ENCODE data around the gene NARF. TPM values are rescaled to one million over a fixed set of nuclear protein-coding genes. Genes with fewer than 3 reads are reported as not detected.

NARF gene
- total RNA-seq, 3 donors from 2014 or later = 31.9 to 59.5 (median 44.9) TPM

- Histone ChIP-seq H3K9me3 (no peaks in the 10 kb centered on the region), H3K4me1 (peaks cover 0 to 25% of the 10 kb centered on the region in 2 donors), H3K36me3 (no peaks in the 10 kb centered on the region), H3K4me3 (no peak overlapping the region), H3K27ac (peak overlapping the region in 1 of 2 donors; percentile 45), H3K27me3 (no peaks in the 10 kb centered on the region)
- TF ChIP-seq POLR2AphosphoS5 (IDR thresholded peaks at IDR 0.05) = no peak
- no peak for TF ChIP-seq POLR2A (IDR thresholded peaks at IDR 0.05)
- no peak for TF ChIP-seq CTCF (IDR thresholded peaks at IDR 0.05)
- intact Hi-C loops (cut with DNase I; ENCODE audit: low total_unique reads) = no loop called here
- no peak for DNase-seq (ENCODE audit: low spot score in 2 of 2)
Measured at GRCh38 chr17:82525712-82526111, 67.2 kb downstream of the NARF start.

- Histone ChIP-seq H3K4me3 (no peak overlapping the region), H3K27me3 (no peaks in the 10 kb centered on the region), H3K9me3 (no peaks in the 10 kb centered on the region), H3K36me3 (no peaks in the 10 kb centered on the region), H3K27ac (peak overlapping the region; percentile 10 to 77), H3K4me1 (peaks cover 0 to 25% of the 10 kb centered on the region in 2 donors)
- TF ChIP-seq CTCF (IDR thresholded peaks at IDR 0.05) (no peak), POLR2AphosphoS5 (IDR thresholded peaks at IDR 0.05) (no peak), POLR2A (IDR thresholded peaks at IDR 0.05) (no peak)
- intact Hi-C loops (cut with DNase I; ENCODE audit: low total_unique reads) = no loop called here
- no peak for DNase-seq (ENCODE audit: low spot score in 2 of 2)
Measured at GRCh38 chr17:82527898-82528297, 69.4 kb downstream of the NARF start.

- DNase-seq (ENCODE audit: low spot score in 2 of 2) = peak; percentile 60 to 82
- H3K4me1 ChIP-seq = peaks cover 0 to 25% of the 10 kb centered on the region in 2 donors
- H3K9me3 ChIP-seq = no peaks in the 10 kb centered on the region
- intact Hi-C loops (cut with DNase I; ENCODE audit: low total_unique reads) = no loop called here
- peak overlapping the region; percentile 77 to 83 for H3K27ac ChIP-seq
- peak overlapping the region in 1 of 3 donors; percentile 17 for H3K4me3 ChIP-seq
- H3K36me3 ChIP-seq = no peaks in the 10 kb centered on the region
- no peaks in the 10 kb centered on the region for H3K27me3 ChIP-seq
- TF ChIP-seq POLR2AphosphoS5 (IDR thresholded peaks at IDR 0.05) (no peak), CTCF (IDR thresholded peaks at IDR 0.05) (peak in 2 of 3 donors; percentile 55 to 70), POLR2A (IDR thresholded peaks at IDR 0.05) (no peak)
Measured at GRCh38 chr17:82528484-82529265, 70.1 kb downstream of the NARF start.

GRCh38 chr17:82529914-82530300, 71.4 kb downstream of the NARF start:
- no peaks in the 10 kb centered on the region for H3K9me3 ChIP-seq
- intact Hi-C loops (cut with DNase I; ENCODE audit: low total_unique reads) = loop anchor here (5.0 kb wide), 1 partner anchor 1213 kb away; no protein-coding TSS in a partner anchor
- H3K4me3 ChIP-seq = no peak overlapping the region
- H3K27ac ChIP-seq = peak overlapping the region; percentile 59 to 77
- no peaks in the 10 kb centered on the region for H3K36me3 ChIP-seq
- no peaks in the 10 kb centered on the region for H3K27me3 ChIP-seq
- TF ChIP-seq POLR2A (IDR thresholded peaks at IDR 0.05) = no peak
- TF ChIP-seq POLR2AphosphoS5 (IDR thresholded peaks at IDR 0.05) = no peak
- DNase-seq (ENCODE audit: low spot score in 2 of 2) = no peak
- H3K4me1 ChIP-seq = peaks cover 0 to 25% of the 10 kb centered on the region in 2 donors

- Histone ChIP-seq H3K9me3 (no peaks in the 10 kb centered on the region), H3K27ac (peak overlapping the region in 1 of 2 donors; percentile 15), H3K27me3 (no peaks in the 10 kb centered on the region), H3K4me1 (peaks cover 0 to 23% of the 10 kb centered on the region in 2 donors), H3K4me3 (no peak overlapping the region), H3K36me3 (no peaks in the 10 kb centered on the region)
- no peak for TF ChIP-seq CTCF (IDR thresholded peaks at IDR 0.05)
- TF ChIP-seq POLR2AphosphoS5 (IDR thresholded peaks at IDR 0.05) = no peak
- TF ChIP-seq POLR2A (IDR thresholded peaks at IDR 0.05) = no peak
- no peak for DNase-seq (ENCODE audit: low spot score in 2 of 2)
- intact Hi-C loops (cut with DNase I; ENCODE audit: low total_unique reads) = loop anchor here (5.0 kb wide), 1 partner anchor 1214 kb away; no protein-coding TSS in a partner anchor
Measured at GRCh38 chr17:82531431-82531881, 72.9 kb downstream of the NARF start.

Data from breast epithelium (tissue), 4 donors.